Measurements from ENCODE around the gene CA5A. TPM values are rescaled to one million over a fixed set of nuclear protein-coding genes. Genes with fewer than 3 reads are reported as not detected.
"Not testable (repeated sequence)": the region's sequence is repeated elsewhere in the genome, so short reads cannot be mapped to it uniquely, and the experiment has no call there.

CA5A gene
- total RNA-seq, 1 donor from 2014 or later, result not detected

DNA sequence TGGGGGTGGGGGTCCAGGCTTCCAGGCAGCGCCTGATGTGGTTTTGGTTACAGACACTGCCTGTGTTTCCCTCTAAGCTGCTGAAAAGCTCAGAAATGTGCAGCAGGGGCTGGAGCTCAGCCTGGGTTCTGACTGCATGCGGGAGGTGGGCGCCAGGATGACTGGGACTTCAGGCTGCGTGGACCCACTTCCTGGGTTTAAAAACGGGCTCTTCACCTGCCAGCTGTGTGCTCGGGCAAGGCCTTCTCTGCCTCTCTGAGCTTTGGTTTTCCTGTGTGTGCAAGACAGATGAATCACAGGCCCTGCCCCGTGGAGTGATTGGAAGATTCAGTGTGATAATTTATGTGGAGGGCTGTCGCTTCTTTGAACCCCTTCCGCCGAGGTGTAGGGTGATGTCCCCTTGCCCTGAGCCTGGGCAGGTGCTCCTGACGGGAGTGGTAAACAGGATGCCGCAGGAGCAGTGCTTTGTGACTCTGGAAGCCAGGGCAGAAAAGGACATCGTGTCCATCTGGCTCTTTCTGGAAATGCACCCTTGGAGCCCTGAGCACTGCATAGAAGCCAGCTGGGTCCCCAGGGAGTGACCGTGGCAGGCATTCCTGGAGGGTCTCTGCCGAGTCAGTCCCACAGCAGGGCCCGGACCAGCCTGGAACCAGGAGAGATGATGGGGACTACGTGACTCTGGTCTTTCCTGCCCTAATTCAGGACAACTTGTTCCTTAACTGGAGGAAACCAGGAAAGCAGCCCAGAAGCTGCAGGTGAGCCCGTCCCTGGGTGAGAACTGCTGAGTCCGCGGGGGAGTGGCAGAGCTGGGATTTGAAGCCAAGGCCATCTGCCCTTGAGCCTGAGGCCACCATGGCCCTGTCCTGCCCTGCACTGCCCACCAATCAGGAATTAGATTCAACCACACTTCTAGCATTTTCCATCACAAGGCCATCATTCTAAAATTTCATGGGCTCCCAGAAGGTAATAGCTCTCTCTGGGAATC lies 38.5 kb downstream of the CA5A start:
- no peak for DNase-seq (ENCODE audit: low read depth)
- TF ChIP-seq, protein P1, sequence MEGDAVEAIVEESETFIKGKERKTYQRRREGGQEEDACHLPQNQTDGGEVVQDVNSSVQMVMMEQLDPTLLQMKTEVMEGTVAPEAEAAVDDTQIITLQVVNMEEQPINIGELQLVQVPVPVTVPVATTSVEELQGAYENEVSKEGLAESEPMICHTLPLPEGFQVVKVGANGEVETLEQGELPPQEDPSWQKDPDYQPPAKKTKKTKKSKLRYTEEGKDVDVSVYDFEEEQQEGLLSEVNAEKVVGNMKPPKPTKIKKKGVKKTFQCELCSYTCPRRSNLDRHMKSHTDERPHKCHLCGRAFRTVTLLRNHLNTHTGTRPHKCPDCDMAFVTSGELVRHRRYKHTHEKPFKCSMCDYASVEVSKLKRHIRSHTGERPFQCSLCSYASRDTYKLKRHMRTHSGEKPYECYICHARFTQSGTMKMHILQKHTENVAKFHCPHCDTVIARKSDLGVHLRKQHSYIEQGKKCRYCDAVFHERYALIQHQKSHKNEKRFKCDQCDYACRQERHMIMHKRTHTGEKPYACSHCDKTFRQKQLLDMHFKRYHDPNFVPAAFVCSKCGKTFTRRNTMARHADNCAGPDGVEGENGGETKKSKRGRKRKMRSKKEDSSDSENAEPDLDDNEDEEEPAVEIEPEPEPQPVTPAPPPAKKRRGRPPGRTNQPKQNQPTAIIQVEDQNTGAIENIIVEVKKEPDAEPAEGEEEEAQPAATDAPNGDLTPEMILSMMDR (conservative IDR thresholded peaks at IDR 0.05; ENCODE audit: low read depth, low read length), result no peak
- no peak overlapping the region for H3K4me3 ChIP-seq (ENCODE audit: low read depth, low read length)

DNA sequence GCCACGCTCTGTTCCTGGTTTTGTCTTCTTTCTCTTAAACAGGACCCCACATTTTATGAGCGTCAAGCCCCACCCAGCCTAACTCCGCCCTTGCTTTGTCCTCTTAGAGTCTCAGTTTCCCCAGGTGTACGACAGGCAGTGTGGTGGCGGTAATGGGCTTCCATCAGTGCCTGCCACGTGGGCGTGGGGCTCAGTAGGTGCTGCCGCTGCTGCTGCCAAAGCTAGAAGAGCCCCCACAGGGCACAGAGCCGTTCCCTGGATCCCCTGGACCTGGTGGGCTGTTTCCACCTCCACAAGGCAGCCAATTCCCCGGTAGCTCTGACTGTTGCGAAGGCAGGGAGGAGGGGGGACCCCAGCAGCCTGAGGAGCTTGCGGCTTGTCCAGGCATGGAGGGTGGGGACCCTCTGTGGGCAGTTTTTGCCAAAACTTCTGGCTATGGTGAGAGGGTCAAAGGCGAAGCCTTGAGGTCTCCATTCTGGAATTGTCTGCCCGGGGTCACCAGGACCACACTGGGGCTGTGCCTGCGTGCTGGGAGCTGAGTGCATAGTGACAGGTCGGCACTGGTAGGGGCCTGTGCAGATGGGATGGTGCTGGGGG lies 39.3 kb downstream of the CA5A start:
- not testable (repeated sequence) for H3K4me3 ChIP-seq (ENCODE audit: low read depth, low read length); DNase-seq (ENCODE audit: low read depth)

DNA sequence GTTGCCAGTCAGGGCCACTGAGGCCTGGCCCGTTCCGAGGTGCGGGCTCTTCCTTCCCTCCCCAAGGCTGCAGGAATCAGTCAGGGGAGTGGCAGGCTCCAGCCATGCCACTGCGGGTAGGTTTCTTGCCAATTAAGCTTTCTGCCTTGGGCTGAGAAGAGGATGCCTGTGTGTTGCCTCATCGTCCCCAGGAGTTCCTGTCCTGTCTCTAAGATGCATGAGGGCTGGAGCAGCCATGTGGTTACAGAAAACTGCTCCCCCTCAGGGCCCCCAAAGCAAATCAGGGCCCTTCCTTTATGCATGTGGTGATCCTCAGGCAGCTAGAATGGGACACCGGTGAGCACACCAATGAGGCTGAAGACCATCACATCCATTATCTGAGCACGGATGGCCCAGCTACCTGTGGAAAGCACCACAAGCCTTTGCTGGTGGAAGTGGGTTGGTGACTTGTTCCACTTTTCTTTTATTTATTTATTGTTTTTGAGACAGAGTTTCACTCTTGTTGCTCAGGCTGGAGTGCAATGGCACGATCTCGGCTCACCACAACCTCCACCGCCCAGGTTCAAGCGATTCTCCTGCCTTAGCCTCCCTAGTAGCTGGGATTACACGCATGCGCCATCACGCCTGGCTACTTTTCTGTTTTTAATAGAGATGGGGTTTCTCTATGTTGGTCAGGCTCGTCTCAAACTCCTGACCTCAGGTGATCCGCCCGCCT lies 40.0 kb downstream of the CA5A start:
- not testable (repeated sequence) for DNase-seq (ENCODE audit: low read depth); H3K4me3 ChIP-seq (ENCODE audit: low read depth, low read length)

DNA sequence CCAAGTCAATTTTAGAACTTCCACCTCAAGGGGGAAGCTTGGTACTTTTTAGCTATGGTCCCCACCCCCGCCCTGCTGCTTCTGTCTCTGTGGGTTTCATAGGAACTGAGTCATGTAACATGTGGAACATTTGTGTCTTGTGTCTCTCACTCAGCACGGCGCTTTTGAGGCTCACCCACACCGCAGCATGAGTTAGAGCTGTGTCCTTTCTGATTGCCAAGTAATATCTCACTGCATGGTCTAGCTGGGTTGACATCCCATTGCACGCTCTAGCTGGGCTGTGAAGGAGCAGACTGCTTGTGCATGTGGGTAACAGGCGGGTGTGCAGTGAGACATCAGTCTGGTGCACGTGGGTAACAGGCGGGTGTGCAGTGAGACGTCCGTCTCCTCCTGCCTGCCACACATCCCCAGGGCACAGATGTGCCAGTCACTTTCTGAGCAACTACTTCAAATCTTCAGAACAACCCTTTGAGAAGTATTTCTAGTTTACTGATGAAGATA lies 40.6 kb downstream of the CA5A start:
- no peak for DNase-seq (ENCODE audit: low read depth)
- H3K4me3 ChIP-seq (ENCODE audit: low read depth, low read length), result no peak overlapping the region
- TF ChIP-seq, protein P1 (conservative IDR thresholded peaks at IDR 0.05; ENCODE audit: low read depth, low read length), result no peak

DNA sequence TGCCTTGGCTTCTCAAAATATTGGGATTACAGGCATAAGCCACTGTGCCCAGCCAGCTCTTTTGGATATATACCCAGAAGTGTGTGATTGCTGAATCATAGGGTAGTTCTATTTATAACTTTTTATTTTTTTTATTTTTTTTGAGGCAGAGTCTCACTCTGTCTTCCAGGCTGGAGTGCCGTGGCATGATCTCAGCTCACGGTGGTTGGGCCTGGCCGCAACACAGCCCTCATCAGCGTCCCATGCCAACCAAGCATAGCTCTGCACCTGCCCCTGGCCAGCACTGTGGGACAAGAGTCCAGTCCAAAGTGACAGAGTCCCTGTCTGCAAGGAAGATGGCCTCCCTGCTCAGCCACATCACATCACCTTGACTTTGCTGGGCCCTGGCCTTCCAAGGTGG lies 42.3 kb downstream of the CA5A start:
- DNase-seq (ENCODE audit: low read depth); H3K4me3 ChIP-seq (ENCODE audit: low read depth, low read length): not testable (repeated sequence)

DNA sequence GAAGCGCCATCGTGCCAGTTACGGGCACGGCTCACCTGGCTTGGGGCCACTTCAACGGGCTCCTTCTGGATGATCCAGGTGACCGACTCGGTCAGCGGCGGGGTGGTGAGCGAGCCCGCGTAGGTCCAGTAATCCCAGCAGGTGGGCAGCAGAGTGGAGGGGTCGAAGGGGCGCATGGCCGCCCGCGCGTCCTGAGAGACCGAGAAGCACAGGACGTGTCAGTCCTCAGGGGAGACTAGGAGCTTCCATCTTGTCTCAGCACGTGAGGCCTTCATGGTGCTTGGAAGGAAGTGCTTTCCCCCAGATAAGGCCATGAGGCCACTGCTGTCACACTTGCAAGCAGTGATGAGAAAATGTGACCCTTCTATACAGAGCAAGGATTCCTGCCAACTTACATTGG lies 44.6 kb downstream of the CA5A start:
- no peak overlapping the region for H3K4me3 ChIP-seq (ENCODE audit: low read depth, low read length)

DNA sequence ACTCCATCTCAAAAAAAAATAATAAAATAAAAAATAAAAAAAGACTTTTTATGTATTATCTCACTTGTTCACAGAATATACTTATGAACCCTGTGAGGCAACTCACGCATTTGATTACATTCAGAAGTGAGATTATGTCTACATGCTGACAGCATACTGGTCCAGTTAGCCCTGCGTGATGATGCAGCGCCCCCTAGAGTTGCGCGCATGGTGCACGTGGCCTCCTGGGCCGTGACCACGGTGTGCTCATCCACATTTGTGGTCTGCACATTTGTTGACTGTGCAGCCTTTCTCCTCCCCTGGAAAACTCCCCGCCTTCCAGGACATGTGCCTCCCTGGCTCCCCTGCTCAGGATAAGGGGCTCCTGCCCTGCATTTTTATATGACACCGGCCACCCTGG lies 46.6 kb downstream of the CA5A start:
- DNase-seq (ENCODE audit: low read depth); H3K4me3 ChIP-seq (ENCODE audit: low read depth, low read length): not testable (repeated sequence)
- TF ChIP-seq, protein P1 (conservative IDR thresholded peaks at IDR 0.05; ENCODE audit: low read depth, low read length), result peak; percentile 39

More for the DNA sequence above, 44.6 kb downstream of the CA5A start:
- DNase-seq (ENCODE audit: low read depth), result no peak
- TF ChIP-seq, protein P1 (conservative IDR thresholded peaks at IDR 0.05; ENCODE audit: low read depth, low read length), result no peak

DNA sequence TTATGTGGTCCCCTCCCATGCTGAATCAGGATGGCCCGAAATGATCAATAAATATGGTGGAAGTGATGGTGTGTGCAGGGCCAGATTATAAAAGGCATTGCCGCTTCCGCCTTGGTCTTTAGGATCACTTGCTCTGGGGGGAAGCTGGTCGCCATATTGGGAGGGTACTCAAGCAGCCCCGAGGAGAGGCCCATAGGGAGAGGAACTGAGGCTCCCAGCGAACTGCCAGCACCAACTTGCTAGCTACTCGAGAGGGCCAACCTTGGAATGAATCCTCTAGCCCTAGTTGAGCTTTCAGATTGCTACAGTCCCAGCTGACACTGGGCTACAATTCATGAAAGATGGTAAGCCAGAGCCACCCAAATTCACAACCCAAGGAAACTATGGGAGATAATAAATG lies 48.0 kb downstream of the CA5A start:
- not testable (repeated sequence) for DNase-seq (ENCODE audit: low read depth); H3K4me3 ChIP-seq (ENCODE audit: low read depth, low read length)

DNA sequence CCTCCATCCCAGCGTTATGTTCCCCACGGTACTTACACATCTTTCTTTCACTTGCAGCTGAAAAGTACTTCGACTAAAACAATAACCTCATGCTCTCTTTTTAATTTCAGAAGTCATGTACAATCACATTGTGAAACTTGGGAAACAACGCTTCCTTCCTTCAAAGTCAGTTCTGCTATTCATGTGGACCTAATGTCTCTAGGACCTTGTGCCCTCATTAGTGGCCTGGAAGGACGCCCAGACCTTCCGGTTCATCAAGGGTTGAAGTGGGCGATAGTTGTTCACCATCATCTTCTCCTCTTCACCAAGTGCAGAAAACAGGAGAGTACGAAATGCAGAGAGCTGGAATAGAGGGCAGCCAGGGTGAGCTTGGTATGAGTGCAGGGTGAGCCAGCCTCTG lies 48.4 kb downstream of the CA5A start:
- not testable (repeated sequence) for H3K4me3 ChIP-seq (ENCODE audit: low read depth, low read length); DNase-seq (ENCODE audit: low read depth)

DNA sequence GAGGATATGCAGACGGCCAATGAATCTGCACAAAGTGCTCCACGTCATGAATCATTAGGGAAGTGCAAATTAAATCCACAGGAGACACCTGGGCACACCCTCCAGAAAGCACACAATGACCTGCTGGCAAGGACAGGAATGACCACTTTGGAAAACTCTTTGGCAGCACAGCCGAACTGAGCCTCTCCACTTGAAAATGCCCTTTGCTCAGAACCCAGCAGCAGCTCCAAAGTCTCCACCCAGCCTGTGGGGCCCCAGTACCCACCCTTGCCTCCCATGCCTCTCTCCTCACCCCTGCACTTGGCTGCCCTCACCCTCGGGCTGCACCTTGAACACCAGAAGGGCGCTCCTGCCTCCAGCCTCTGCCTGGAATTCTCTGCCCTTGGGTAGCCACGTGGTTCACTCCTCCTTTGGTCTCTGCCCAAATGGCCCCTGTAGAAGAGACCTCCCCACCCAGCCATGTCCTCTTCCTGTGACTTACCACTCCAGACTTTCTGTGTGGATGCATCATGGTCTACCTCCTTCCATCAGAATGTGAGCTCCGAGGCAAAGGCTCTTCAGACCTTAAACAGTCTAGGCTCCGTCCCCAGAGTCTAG lies 50.9 kb downstream of the CA5A start:
- not testable (repeated sequence) for H3K4me3 ChIP-seq (ENCODE audit: low read depth, low read length); DNase-seq (ENCODE audit: low read depth)
